H1 (cell line): ENCODE data around the gene NMRK1. TPM values are rescaled to one million over a fixed set of nuclear protein-coding genes. Genes with fewer than 3 reads are reported as not detected.

Source experiments
- ATF2 ChIP-seq: IDR thresholded peaks from 2 replicates; pipeline ENCODE4 v1.6.1; 2012; ENCODE audit warnings: low read length, inconsistent platforms
- BCL11A ChIP-seq, 2 experiments: IDR thresholded peaks; one replicate each; pipeline ENCODE4 v1.6.1; 2011; ENCODE audit warnings: low read depth in 2 of 2, low read length in 2 of 2, mild to moderate bottlenecking in 2 of 2
- CHD7 ChIP-seq: fragments of 300-600 bp; sonication (generic); IDR thresholded peaks from 2 replicates; pipeline ENCODE4 v1.7.1; 2012; ENCODE audit warnings: low read length, moderate library complexity, mild to moderate bottlenecking, inconsistent platforms; ENCODE audit not compliant: insufficient replicate concordance
- KDM5A ChIP-seq: fragments of 200-600 bp; IDR thresholded peaks from 2 replicates; pipeline ENCODE4 v1.7.1; 2012; ENCODE audit warnings: mild to moderate bottlenecking, low read length, inconsistent platforms, mixed read lengths
- RNF2 ChIP-seq: fragments of 200-900, 300-1000 bp; sonication (generic); IDR thresholded peaks from 2 replicates; pipeline ENCODE4 v1.7.1; 2016; ENCODE audit warnings: borderline replicate concordance, low read depth, mild to moderate bottlenecking, antibody characterized with exemption, low read length; ENCODE audit not compliant: poor library complexity, severe bottlenecking; ENCODE audit errors: missing control alignments
- polyA plus RNA-seq, 7 experiments: library from polyadenylated mRNA; depleted of rRNA in 3 of 7; stranded (reverse) in 5 of 7; unstranded in 2 of 7; fragments of >200 nt in 5 of 7; fragments of 200-250 nt in 2 of 7; gene quantifications; 1 replicate in 5 of 7; 2 replicates in 1 of 7; 4 replicates in 1 of 7; pipeline versions ENCODE4 v1.2.1 to v1.2.3, GENCODE V29; 2011 to 2013; ENCODE audit warnings: missing spikeins in 2 of 7, mixed read lengths in 2 of 7
- total RNA-seq: library from RNA; stranded (reverse); fragmentation: NEBNext Ultra II Directional; extraction: Animal tissue kit (Norgen Biotek cat#: 25700); gene quantifications from 2 replicates; pipeline ENCODE4 v1.2.1, GENCODE V29; 2021

Gene NMRK1
- total and polyA plus RNA-seq, 2 of the 8 experiments (the other 6 are each of a cell fraction or from before 2014, with no cell fraction given) = 5.8 to 8.1 TPM

GRCh38 chr9:75101004-75101588 is 13.1 kb upstream of the NMRK1 start (continued):
- no peak for TF ChIP-seq ATF2
- no peak for TF ChIP-seq BCL11A (IDR thresholded peaks at IDR 0.05; ENCODE audit: low read depth in 2 of 2, low read length in 2 of 2)
- no peak for TF ChIP-seq KDM5A
- TF ChIP-seq CHD7 = no peak
- no peak for TF ChIP-seq RNF2
